ENCODE data around the gene DYNC1I1. TPM values are rescaled to one million over a fixed set of nuclear protein-coding genes. Genes with fewer than 3 reads are reported as not detected.

The DYNC1I1 gene
- total RNA-seq, 1 experiment from 2014 or later: 3.2 TPM

GRCh38 chr7:96135241-96135640 is 362.9 kb downstream of the DYNC1I1 start:
- DNase-seq: no peak
- H3K56ac ChIP-seq (ENCODE audit: insufficient read length, low read depth, low read length): no peak overlapping the region
- H4K8ac ChIP-seq (replicated peaks; ENCODE audit: insufficient read length, low read depth, low read length): no peak overlapping the region
- H3K23me2 ChIP-seq (ENCODE audit: insufficient read length, low read depth, low read length, poor library complexity, severe bottlenecking): no peaks in the 10 kb centered on the region
- H2BK120ac ChIP-seq (ENCODE audit: low read depth, low read length, poor library complexity, severe bottlenecking): no peak overlapping the region
- peaks cover 8 to 32% (median 25%) of the 10 kb centered on the region in 3 experiments for H3K36me3 Mint-ChIP-seq (ENCODE audit: insufficient read depth in 1 of 3, low read depth in 3 of 3)
- no peak overlapping the region for H3K23ac ChIP-seq (ENCODE audit: insufficient read length, low read depth, low read length)
- H3K79me2 ChIP-seq (ENCODE audit: insufficient read depth, low read length): no peaks in the 10 kb centered on the region
- no peak overlapping the region for H3K9ac ChIP-seq (ENCODE audit: extremely low read depth, insufficient read length, low read length)
- no peaks in the 10 kb centered on the region for H3K27me3 ChIP-seq (ENCODE audit: insufficient read depth, low read length)
- no peak overlapping the region for H3K14ac ChIP-seq (ENCODE audit: insufficient read depth, low read length)
- no peaks in the 10 kb centered on the region for H3K4me1 ChIP-seq (ENCODE audit: insufficient read depth, low read length)
- H3K4me2 ChIP-seq (ENCODE audit: insufficient read depth, insufficient read length, low read length): no peak overlapping the region
- no peaks in the 10 kb centered on the region for H3K79me1 ChIP-seq (ENCODE audit: insufficient read depth, low read depth, low read length, poor library complexity, severe bottlenecking)
- H3T11ph ChIP-seq (ENCODE audit: low read length): no peak overlapping the region
- H2BK15ac ChIP-seq (ENCODE audit: low read depth, low read length): no peak overlapping the region
- no peaks in the 10 kb centered on the region for H4K20me1 ChIP-seq (ENCODE audit: control insufficient read depth, insufficient read depth, insufficient read length)
- peaks cover 41% of the 10 kb centered on the region for H3K27me3 Mint-ChIP-seq (ENCODE audit: low read depth)
- no peak overlapping the region for H3K4ac ChIP-seq (ENCODE audit: low read depth, low read length)
- H3K18ac ChIP-seq (ENCODE audit: insufficient read length, low read depth, low read length): no peak overlapping the region
- no peak overlapping the region for H4K91ac ChIP-seq (ENCODE audit: insufficient read length, low read depth, low read length)
- no peak overlapping the region for H2AK5ac ChIP-seq (ENCODE audit: insufficient read length, low read length)
- H4K5ac ChIP-seq (ENCODE audit: insufficient read length, low read depth, low read length): no peak overlapping the region
- H2AFZ ChIP-seq (ENCODE audit: low read length): no peak overlapping the region
- TF ChIP-seq CTCF (conservative IDR thresholded peaks at IDR 0.05): no peak
- H2BK5ac ChIP-seq (ENCODE audit: insufficient read length, low read length): no peak overlapping the region
- H3K9me3 Mint-ChIP-seq: peaks cover 0 to 4% of the 10 kb centered on the region in 2 experiments; a peak in 1 of 5 replicates
- peaks cover 27 to 31% of the 10 kb centered on the region in 2 experiments for H3K4me1 Mint-ChIP-seq
- no peaks in the 10 kb centered on the region for H3K9me3 ChIP-seq (ENCODE audit: control insufficient read depth, low read depth, low read length)
- WGBS (ENCODE audit: extremely low coverage, insufficient read length, low lambda C conversion rate): no CpG with 5 or more reads among the region's 2 CpGs
- H3K27ac ChIP-seq (ENCODE audit: insufficient read length, low read depth, low read length): no peak overlapping the region
- no peak overlapping the region for H2BK12ac ChIP-seq (ENCODE audit: insufficient read length, low read depth, low read length)
- H3K27ac Mint-ChIP-seq: no peak overlapping the region
- H2BK20ac ChIP-seq (ENCODE audit: low read depth, low read length, poor library complexity, severe bottlenecking): no peak overlapping the region
- H3K4me3 Mint-ChIP-seq: no peak overlapping the region
